ENCODE measurements around the gene TCF7L2. TPM values are rescaled to one million over a fixed set of nuclear protein-coding genes. Genes with fewer than 3 reads are reported as not detected.

Gene TCF7L2
- total RNA-seq, 4 donors from 2014 or later, result 12.7 to 59.9 (median 16.1) TPM

DNA sequence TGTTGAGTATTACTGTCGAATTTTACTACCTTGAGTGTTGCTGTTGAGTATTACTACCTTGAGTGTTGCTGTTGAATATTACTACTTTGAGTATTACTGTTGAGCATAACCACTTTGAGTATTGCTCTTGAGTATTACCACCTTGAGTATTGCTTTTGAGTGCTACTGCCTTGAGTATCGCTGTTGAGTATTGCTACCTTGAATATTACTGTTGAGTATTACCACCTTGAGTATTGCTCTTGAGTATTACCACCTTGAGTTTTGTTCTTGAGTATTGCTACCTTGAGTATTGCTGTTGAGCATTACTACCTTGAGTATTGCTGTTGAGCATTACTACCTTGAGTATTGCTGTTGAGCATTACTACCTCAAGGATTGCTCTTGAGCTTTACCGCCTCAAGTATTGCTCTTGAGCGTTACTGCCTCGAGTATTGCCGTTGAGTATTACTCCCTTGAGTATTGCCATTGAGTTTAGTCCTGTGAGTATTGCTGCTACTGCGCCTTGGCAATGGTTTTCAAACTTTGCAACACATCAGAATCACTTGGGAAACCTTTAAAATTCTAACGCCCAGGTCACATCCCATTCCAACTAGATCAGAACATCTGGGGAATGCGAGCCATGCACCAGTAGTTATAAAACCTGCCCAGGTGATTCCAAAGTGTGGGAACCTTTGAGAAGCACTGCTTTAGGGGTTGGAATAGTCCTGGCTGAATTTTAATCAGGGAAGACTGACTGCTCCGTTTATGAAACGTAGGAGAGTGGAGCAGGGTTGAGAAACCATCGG lies 61.7 kb downstream of the TCF7L2 start:
- H3K4me3 ChIP-seq, result no peak overlapping the region
- H3K4me1 ChIP-seq, result peaks cover under 1 to 5% of the 10 kb centered on the region in 2 donors
- no peak overlapping the region for H3K27ac ChIP-seq
- no peaks in the 10 kb centered on the region for H3K36me3 ChIP-seq
- intact Hi-C loops (cut with DNase I; ENCODE audit: low total_unique reads), result no loop called here
- no peaks in the 10 kb centered on the region for H3K27me3 ChIP-seq
- TF ChIP-seq POLR2A (IDR thresholded peaks at IDR 0.05), result no peak
- TF ChIP-seq, protein P1, sequence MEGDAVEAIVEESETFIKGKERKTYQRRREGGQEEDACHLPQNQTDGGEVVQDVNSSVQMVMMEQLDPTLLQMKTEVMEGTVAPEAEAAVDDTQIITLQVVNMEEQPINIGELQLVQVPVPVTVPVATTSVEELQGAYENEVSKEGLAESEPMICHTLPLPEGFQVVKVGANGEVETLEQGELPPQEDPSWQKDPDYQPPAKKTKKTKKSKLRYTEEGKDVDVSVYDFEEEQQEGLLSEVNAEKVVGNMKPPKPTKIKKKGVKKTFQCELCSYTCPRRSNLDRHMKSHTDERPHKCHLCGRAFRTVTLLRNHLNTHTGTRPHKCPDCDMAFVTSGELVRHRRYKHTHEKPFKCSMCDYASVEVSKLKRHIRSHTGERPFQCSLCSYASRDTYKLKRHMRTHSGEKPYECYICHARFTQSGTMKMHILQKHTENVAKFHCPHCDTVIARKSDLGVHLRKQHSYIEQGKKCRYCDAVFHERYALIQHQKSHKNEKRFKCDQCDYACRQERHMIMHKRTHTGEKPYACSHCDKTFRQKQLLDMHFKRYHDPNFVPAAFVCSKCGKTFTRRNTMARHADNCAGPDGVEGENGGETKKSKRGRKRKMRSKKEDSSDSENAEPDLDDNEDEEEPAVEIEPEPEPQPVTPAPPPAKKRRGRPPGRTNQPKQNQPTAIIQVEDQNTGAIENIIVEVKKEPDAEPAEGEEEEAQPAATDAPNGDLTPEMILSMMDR (IDR thresholded peaks at IDR 0.05), result no peak
- DNase-seq, result no peak
- no peaks in the 10 kb centered on the region for H3K9me3 ChIP-seq

DNA sequence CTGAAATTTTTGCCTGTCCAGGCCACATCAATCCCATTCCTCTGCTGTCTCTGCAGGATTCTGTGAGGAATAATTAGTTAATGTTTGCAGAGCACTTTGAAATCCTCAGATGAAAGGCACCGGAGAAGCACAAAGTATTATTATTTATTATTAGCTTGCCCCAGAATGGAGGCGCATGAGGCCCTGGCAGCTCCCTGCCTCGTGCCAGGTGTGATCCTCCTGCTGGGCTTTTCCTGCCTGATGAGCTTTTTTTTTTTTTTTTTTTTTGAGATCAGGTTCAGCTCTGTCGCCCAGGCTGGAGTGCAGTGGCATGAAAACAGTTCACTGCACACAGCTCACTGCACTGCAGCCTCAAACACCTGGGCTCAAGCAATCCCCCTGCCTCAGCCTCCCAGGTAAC lies 65.2 kb downstream of the TCF7L2 start:
- no peak for DNase-seq
- H3K4me3 ChIP-seq, result no peak overlapping the region
- no peaks in the 10 kb centered on the region for H3K9me3 ChIP-seq
- H3K4me1 ChIP-seq, result no peaks in the 10 kb centered on the region
- intact Hi-C loops (cut with DNase I; ENCODE audit: low total_unique reads), result no loop called here
- no peaks in the 10 kb centered on the region for H3K36me3 ChIP-seq
- no peaks in the 10 kb centered on the region for H3K27me3 ChIP-seq
- no peak for TF ChIP-seq POLR2A (IDR thresholded peaks at IDR 0.05)
- TF ChIP-seq, protein P1 (IDR thresholded peaks at IDR 0.05), result no peak
- H3K27ac ChIP-seq, result no peak overlapping the region

DNA sequence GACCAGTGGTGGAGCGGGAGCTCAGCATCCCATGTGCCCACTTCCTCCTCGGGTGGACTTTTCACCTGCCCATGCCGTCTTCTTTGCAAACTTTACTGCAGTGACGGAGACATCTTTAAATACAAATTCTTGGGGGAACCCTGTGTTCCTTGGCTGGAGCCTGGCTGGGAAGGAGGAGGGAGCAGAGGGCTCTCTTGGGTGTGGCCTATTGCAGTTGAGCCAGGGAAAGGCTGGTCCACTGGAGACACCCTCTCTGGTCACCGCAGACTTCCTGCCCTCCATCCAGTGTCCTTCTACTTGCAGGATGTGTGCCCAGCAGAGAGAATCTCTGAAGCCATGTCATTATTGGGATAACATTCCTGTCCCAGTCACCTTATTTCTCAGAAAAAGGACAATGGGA lies 67.3 kb downstream of the TCF7L2 start:
- Histone ChIP-seq H3K36me3 (no peaks in the 10 kb centered on the region), H3K9me3 (no peaks in the 10 kb centered on the region), H3K4me3 (no peak overlapping the region), H3K27ac (no peak overlapping the region), H3K27me3 (no peaks in the 10 kb centered on the region), H3K4me1 (peaks cover 0 to 8% of the 10 kb centered on the region in 2 donors)
- intact Hi-C loops (cut with DNase I; ENCODE audit: low total_unique reads), result no loop called here
- no peak for DNase-seq
- no peak for TF ChIP-seq POLR2A (IDR thresholded peaks at IDR 0.05)
- TF ChIP-seq, protein P1 (IDR thresholded peaks at IDR 0.05), result no peak

DNA sequence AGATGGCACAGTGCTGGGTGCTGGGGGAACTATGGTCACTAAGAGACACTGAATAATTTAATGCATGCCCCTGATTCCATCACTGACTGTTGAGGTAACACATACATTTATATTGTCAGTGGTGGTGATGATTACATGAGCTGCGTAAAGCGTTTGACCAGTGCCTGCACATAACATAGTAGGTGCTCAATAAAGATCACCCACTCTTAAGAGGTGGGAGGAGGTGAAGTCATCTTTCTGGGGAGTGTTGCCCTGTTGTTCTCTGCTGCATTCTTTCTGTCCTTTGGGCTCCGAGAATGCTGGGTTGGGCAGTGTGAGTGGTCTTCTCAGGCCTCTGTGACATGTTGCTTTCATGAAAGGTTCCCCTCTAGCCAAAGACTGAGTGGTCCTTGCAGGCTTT lies 68.0 kb downstream of the TCF7L2 start:
- Histone ChIP-seq H3K36me3 (no peaks in the 10 kb centered on the region), H3K4me1 (peaks cover 0 to 8% of the 10 kb centered on the region in 2 donors)
- DNase-seq, result no peak

DNA sequence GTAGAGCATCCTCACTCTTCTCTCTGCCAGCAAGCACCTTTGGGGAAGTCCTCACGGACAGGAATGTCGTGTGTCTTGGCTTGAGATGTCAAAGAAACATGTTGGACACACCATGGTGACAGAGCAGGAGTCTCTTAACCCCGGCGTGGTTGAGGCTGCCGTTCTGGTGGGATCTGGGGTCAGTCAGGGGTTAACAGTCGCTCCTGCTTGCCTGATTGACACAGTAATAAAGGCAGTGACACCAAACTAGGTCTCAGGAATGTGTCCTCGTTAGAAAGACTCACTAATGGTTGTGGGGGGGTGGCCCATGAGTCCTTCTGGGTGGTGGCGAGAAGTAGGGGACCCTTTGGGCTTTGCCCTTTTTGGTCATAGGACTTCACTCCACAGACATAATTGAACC lies 69.0 kb downstream of the TCF7L2 start:
- intact Hi-C loops (cut with DNase I; ENCODE audit: low total_unique reads), result no loop called here

More for the DNA sequence above, 68.0 kb downstream of the TCF7L2 start:
- Histone ChIP-seq H3K4me3 (no peak overlapping the region), H3K27me3 (no peaks in the 10 kb centered on the region), H3K27ac (no peak overlapping the region), H3K9me3 (no peaks in the 10 kb centered on the region)
- intact Hi-C loops (cut with DNase I; ENCODE audit: low total_unique reads), result no loop called here
- TF ChIP-seq, protein P1 (IDR thresholded peaks at IDR 0.05), result no peak
- TF ChIP-seq POLR2A (IDR thresholded peaks at IDR 0.05), result no peak

More for the DNA sequence above, 69.0 kb downstream of the TCF7L2 start:
- no peak overlapping the region for H3K27ac ChIP-seq
- H3K27me3 ChIP-seq, result no peaks in the 10 kb centered on the region
- H3K36me3 ChIP-seq, result no peaks in the 10 kb centered on the region
- no peak for DNase-seq
- TF ChIP-seq, protein P1 (IDR thresholded peaks at IDR 0.05), result no peak
- TF ChIP-seq POLR2A (IDR thresholded peaks at IDR 0.05), result no peak
- H3K4me1 ChIP-seq, result peaks cover 0 to 8% of the 10 kb centered on the region in 2 donors
- H3K4me3 ChIP-seq, result no peak overlapping the region
- no peaks in the 10 kb centered on the region for H3K9me3 ChIP-seq
